Lower leg skin (tissue), 4 donors: ENCODE data around the gene CCDC188. TPM values are rescaled to one million over a fixed set of nuclear protein-coding genes. Genes with fewer than 3 reads are reported as not detected.

Experiments
- DNase-seq, 2 donors: peaks; one replicate each; pipeline ENCODE4 v3.0.0-alpha.2; 2019; ENCODE audit warnings: low spot score in 2 of 2
- H3K4me3 ChIP-seq: fragments of 200-600 bp; sonication (generic); 2 replicates; pipeline ENCODE4 v1.5.1; 2017; ENCODE audit warnings: mild to moderate bottlenecking, low read depth; ENCODE audit not compliant: poor library complexity, severe bottlenecking
- POLR2A ChIP-seq, 2 donors: fragments of 450-650 bp; IDR thresholded peaks; one replicate each; pipeline ENCODE4 v1.6.1; 2016 to 2017; ENCODE audit warnings: antibody characterized with exemption in 2 of 2, mild to moderate bottlenecking in 1 of 2, moderate library complexity in 1 of 2
- WGBS, 2 donors: methylation state at CpG; one replicate each; pipeline ENCODE4 v1.1.5; 2018; 5-methylcytosine and 5-hydroxymethylcytosine counted together
- intact Hi-C: fragments of 100-400 bp; cut with DNase I; formaldehyde crosslinking; loops from one replicate; pipeline ENCODE4 v1.15.0; 2023; ENCODE audit warnings: low total_unique reads
- total RNA-seq, 4 donors: library from RNA; depleted of rRNA; stranded (reverse); fragments of >200 nt; gene quantifications; one replicate each; pipeline ENCODE4 v1.1.0, GENCODE V29; 2016
- TF ChIP-seq, protein P1 (sequence below), 3 donors: fragments of 450-650 bp; IDR thresholded peaks; one replicate each; pipeline ENCODE4 v1.5.1; 2016; ENCODE audit warnings: antibody characterized with exemption in 3 of 3, mild to moderate bottlenecking in 3 of 3, moderate library complexity in 2 of 3

The CCDC188 gene
- total RNA-seq, 4 donors from 2014 or later, result 0.16 to 2.1 (median 1.7) TPM; not detected in 1

GRCh38 chr22:20146777-20147176 lies 4.1 kb downstream of the CCDC188 start:
- 72 to 80% methylated on average over 11 to 14 of the region's 22 CpGs for WGBS, 2 donors
- intact Hi-C loops, result no loop called here
- DNase-seq, result no peak
- TF ChIP-seq, protein P1, sequence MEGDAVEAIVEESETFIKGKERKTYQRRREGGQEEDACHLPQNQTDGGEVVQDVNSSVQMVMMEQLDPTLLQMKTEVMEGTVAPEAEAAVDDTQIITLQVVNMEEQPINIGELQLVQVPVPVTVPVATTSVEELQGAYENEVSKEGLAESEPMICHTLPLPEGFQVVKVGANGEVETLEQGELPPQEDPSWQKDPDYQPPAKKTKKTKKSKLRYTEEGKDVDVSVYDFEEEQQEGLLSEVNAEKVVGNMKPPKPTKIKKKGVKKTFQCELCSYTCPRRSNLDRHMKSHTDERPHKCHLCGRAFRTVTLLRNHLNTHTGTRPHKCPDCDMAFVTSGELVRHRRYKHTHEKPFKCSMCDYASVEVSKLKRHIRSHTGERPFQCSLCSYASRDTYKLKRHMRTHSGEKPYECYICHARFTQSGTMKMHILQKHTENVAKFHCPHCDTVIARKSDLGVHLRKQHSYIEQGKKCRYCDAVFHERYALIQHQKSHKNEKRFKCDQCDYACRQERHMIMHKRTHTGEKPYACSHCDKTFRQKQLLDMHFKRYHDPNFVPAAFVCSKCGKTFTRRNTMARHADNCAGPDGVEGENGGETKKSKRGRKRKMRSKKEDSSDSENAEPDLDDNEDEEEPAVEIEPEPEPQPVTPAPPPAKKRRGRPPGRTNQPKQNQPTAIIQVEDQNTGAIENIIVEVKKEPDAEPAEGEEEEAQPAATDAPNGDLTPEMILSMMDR (IDR thresholded peaks at IDR 0.05), result no peak
- no peak for TF ChIP-seq POLR2A (IDR thresholded peaks at IDR 0.05)
- H3K4me3 ChIP-seq, result no peak overlapping the region

DNA sequence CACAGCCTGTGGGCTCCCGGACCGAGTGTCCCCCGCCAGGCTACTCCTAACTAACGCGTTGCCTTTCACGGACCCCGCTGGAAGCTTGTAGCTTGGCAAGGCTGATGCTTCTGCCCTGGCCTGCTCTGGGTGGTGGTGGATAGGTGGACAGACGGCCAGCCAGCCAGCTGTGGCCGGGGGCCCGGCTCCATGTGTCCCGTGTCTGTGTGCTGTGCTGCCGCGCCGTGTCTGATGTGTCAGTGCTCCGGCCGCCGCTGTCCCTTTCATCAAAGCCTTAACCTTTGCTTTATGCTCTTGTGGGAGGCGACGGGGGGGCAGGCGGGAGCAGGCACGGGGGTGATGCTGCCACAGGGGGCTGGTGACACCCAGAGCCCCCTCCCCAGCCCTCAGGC lies 5.0 kb downstream of the CCDC188 start:
- DNase-seq, result no peak
- H3K4me3 ChIP-seq, result no peak overlapping the region
- intact Hi-C loops, result no loop called here
- WGBS, 2 donors, result 89 to 91% methylated on average over 18 to 21 of the region's 21 CpGs
- no peak for TF ChIP-seq POLR2A (IDR thresholded peaks at IDR 0.05)

- TF ChIP-seq, protein P1 (IDR thresholded peaks at IDR 0.05), result no peak
- TF ChIP-seq POLR2A (IDR thresholded peaks at IDR 0.05), result no peak
- H3K4me3 ChIP-seq, result no peak overlapping the region
- DNase-seq, result no peak
- WGBS, 2 donors, result 92% methylated on average over 7 to 17 of the region's 22 CpGs
- intact Hi-C loops, result no loop called here
Observed at GRCh38 chr22:20145206-20145831, 5.5 kb downstream of the CCDC188 start.

GRCh38 chr22:20143883-20144665 lies 6.8 kb downstream of the CCDC188 start:
- intact Hi-C loops, result no loop called here
- DNase-seq, result no peak
- no peak for TF ChIP-seq POLR2A (IDR thresholded peaks at IDR 0.05)
- TF ChIP-seq, protein P1 (IDR thresholded peaks at IDR 0.05), result no peak
- no peak overlapping the region for H3K4me3 ChIP-seq
- 77 to 83% methylated on average over 6 to 18 of the region's 19 CpGs for WGBS, 2 donors

- intact Hi-C loops, result no loop called here
- TF ChIP-seq POLR2A (IDR thresholded peaks at IDR 0.05), result no peak
- TF ChIP-seq, protein P1 (IDR thresholded peaks at IDR 0.05), result no peak
- 86 to 92% methylated on average over 45 to 62 of the region's 65 CpGs for WGBS, 2 donors
- H3K4me3 ChIP-seq, result no peak overlapping the region
- DNase-seq, result no peak
Observed at GRCh38 chr22:20142711-20143621, 7.9 kb downstream of the CCDC188 start.
